Erythroblast (primary cell): ENCODE data around the gene GNA12.

Experiments
- GATA1 ChIP-seq: IDR thresholded peaks from 2 replicates; pipeline ENCODE4 v1.6.1; 2011; ENCODE audit warnings: low read depth, mild to moderate bottlenecking, control low read depth, low read length, moderate library complexity
- POLR2A ChIP-seq: IDR thresholded peaks from 2 replicates; pipeline ENCODE4 v1.6.1; 2011; ENCODE audit warnings: mild to moderate bottlenecking, low read length

DNA sequence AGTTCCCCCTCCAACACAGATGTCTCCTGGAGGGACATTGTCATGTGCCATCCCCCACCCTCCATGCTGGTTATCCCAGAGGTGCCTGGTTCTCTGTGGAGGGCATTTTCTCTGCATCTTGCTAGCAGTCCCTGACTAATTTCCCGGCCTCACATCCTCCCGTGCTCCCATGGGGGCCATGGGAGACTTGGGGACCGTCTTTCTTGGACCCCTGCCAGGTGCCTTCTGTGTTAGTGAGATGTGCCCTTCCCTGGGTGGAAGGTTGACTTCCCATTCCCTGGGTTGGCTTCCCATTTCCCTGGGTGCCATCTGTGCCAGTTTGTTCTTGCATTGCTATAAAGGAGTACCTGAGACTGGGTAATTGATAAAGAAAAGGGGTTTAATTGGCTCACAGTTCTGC, 22.5 kb upstream of the GNA12 start:
- TF ChIP-seq POLR2A (no peak), GATA1 (no peak)
